K562 (cell line): ENCODE measurements around the gene HES5. TPM values are rescaled to one million over a fixed set of nuclear protein-coding genes. Genes with fewer than 3 reads are reported as not detected.
A peak's percentile ranks its signal among the peaks of the same experiment; 100 is the strongest.

ENCODE experiments used
- ATAC-seq: fragments of 200-7000 bp; cut with Tn5 transposase; 3 replicates; pipeline ENCODE4 v1.9.1; 2020; ENCODE audit warnings: moderate library complexity
- BruUV-seq: library from RNA; stranded (reverse); fragments of 400-500 nt; replicated peaks from 2 replicates; lab custom pipeline; 2021; lab: Mats Ljungman, UMichigan
- CTCF ChIA-PET: fragments of 300-600 bp; formaldehyde crosslinking; extraction: SDS; loops from one replicate; lab custom pipeline; 2021; ENCODE audit warnings: low intra/inter-chr PET ratio; lab: Yijun Ruan, JAX
- POLR2A ChIA-PET: fragments of 300-600, 350-650 bp; sonication (Branson Sonifier 250); formaldehyde crosslinking; extraction: SDS; loops from one replicate; lab custom pipeline; 2021; ENCODE audit warnings: antibody characterized with exemption, inconsistent platforms; lab: Yijun Ruan, JAX
- DNase-seq, 4 experiments: peaks; one replicate each; pipeline versions ENCODE4 v3.0.0 to v3.0.0-alpha.2; 2011 to 2018; ENCODE audit warnings: low spot score in 3 of 4, mixed read lengths in 3 of 4; ENCODE audit errors: extremely low read depth in 1 of 4
- FAIRE-seq: peaks from 2 replicates; lab custom pipeline; 2011; peaks lifted over from hg19 to GRCh38; lab: Jason Lieb, UNC
- H2AFZ ChIP-seq: 2 replicates; pipeline ENCODE4 v1.6.0; 2011; ENCODE audit warnings: low read depth, low read length, control low read depth, inconsistent platforms
- H3K27ac ChIP-seq: fragments of 200-600 bp; 3 replicates; pipeline ENCODE4 v1.8.0; 2011; ENCODE audit warnings: low read depth, mild to moderate bottlenecking, control low read depth, inconsistent platforms, low read length, moderate library complexity, mixed read lengths; ENCODE audit errors: extremely low read depth
- H3K27me3 ChIP-seq, 2 experiments: fragments of 300-600 bp in 1 of 2; 2 replicates in 1 of 2; 3 replicates in 1 of 2; pipeline versions ENCODE4 v1.6.0 to v1.8.0; 2011; ENCODE audit warnings: inconsistent platforms in 2 of 2, low read length in 2 of 2, mild to moderate bottlenecking in 1 of 2, mixed read lengths in 1 of 2, moderate library complexity in 1 of 2; ENCODE audit not compliant: control insufficient read depth in 2 of 2, insufficient read depth in 2 of 2
- H3K36me3 ChIP-seq: fragments of 300-600 bp; 3 replicates; pipeline ENCODE4 v1.8.0; 2011; ENCODE audit warnings: mild to moderate bottlenecking, low read length, inconsistent platforms; ENCODE audit not compliant: control insufficient read depth, insufficient read depth
- H3K4me1 ChIP-seq, 2 experiments: fragments of 200-600 bp in 1 of 2; replicated peaks in 1 of 2; 2 replicates in 1 of 2; 3 replicates in 1 of 2; pipeline versions ENCODE4 v1.5.1 to v1.8.0; 2011; ENCODE audit warnings: inconsistent platforms in 2 of 2, low read length in 2 of 2, mild to moderate bottlenecking in 1 of 2, mixed read lengths in 1 of 2, moderate library complexity in 1 of 2; ENCODE audit not compliant: control insufficient read depth in 2 of 2, insufficient read depth in 2 of 2
- H3K4me2 ChIP-seq: 2 replicates; pipeline ENCODE4 v1.6.1; 2011; ENCODE audit warnings: low read length, control low read depth, inconsistent platforms, mixed read lengths; ENCODE audit not compliant: insufficient read depth
- H3K4me3 ChIP-seq: fragments of 200-600 bp; sonication (generic), shearing (Covaris generic); 2 replicates; pipeline ENCODE4 v1.5.1; 2016; ENCODE audit warnings: control low read depth, inconsistent platforms
- H3K79me2 ChIP-seq: fragments of 200-600 bp; 3 replicates; pipeline ENCODE4 v1.8.0; 2011; ENCODE audit warnings: low read length, inconsistent platforms; ENCODE audit not compliant: control insufficient read depth, insufficient read depth
- H3K9ac ChIP-seq, 2 experiments: 2 replicates each; pipeline versions ENCODE4 v1.6.0 to v1.6.1; 2011; ENCODE audit warnings: low read depth in 2 of 2, low read length in 2 of 2, control low read depth in 1 of 2, inconsistent platforms in 1 of 2, mild to moderate bottlenecking in 1 of 2, mixed read lengths in 1 of 2; ENCODE audit not compliant: insufficient read depth in 1 of 2
- H3K9me1 ChIP-seq: one replicate; pipeline ENCODE4 v1.6.0; 2011; ENCODE audit warnings: inconsistent platforms, mild to moderate bottlenecking, low read length, moderate library complexity; ENCODE audit not compliant: control insufficient read depth, insufficient read depth
- H3K9me3 ChIP-seq: replicated peaks from 2 replicates; pipeline ENCODE4 v1.5.1; 2011; ENCODE audit warnings: low read depth, low read length, inconsistent platforms; ENCODE audit not compliant: control insufficient read depth, insufficient read depth
- H4K20me1 ChIP-seq: replicated peaks from 2 replicates; pipeline ENCODE4 v1.6.1; 2011; ENCODE audit warnings: low read length, inconsistent platforms, mixed read lengths; ENCODE audit not compliant: control insufficient read depth, insufficient read depth
- KAT7 ChIP-seq: sonication (generic); formaldehyde crosslinking; IDR thresholded peaks from 2 replicates; pipeline ENCODE4 v1.8.0; 2022; ENCODE audit warnings: missing genetic modification reagents, mild to moderate bottlenecking, borderline replicate concordance
- L3MBTL2 ChIP-seq: fragments of 450-650 bp; IDR thresholded peaks from 2 replicates; pipeline ENCODE4 v1.6.1; 2016; ENCODE audit warnings: mild to moderate bottlenecking, moderate library complexity
- PRDM10 ChIP-seq: fragments of 450-650 bp; IDR thresholded peaks from 2 replicates; pipeline ENCODE4 v1.6.1; 2018; ENCODE audit not compliant: partially characterized antibody
- SRSF3 ChIP-seq: fragments of 200-400 bp; formaldehyde crosslinking; IDR thresholded peaks from 2 replicates; pipeline ENCODE4 v1.6.1; 2016; ENCODE audit warnings: mild to moderate bottlenecking, low read length, moderate library complexity; ENCODE audit not compliant: insufficient read depth
- WGBS: fragments of 100-300 bp; shearing (Covaris generic); methylation state at CpG from one replicate; pipeline ENCODE4 v1.1.6; 2016; ENCODE audit warnings: low coverage, mixed read lengths; ENCODE audit not compliant: insufficient coverage; ENCODE audit errors: missing lambda C conversion rate; 5-methylcytosine and 5-hydroxymethylcytosine counted together
- in situ Hi-C: fragments of 300-500 bp; cut with MboI; formaldehyde crosslinking; loops from 4 replicates; pipeline ENCODE4 v1.15.0; 2018; ENCODE audit warnings: inconsistent platforms, mixed read lengths
- intact Hi-C: fragments of 100-400 bp; cut with micrococcal nuclease; formaldehyde crosslinking; loops from 2 replicates; pipeline ENCODE4 v1.14.2; 2022
- polyA plus RNA-seq, 8 experiments: library from polyadenylated mRNA; depleted of rRNA in 4 of 8; stranded (reverse) in 5 of 8; unstranded in 3 of 8; fragments of >200 nt; fragmentation: Nextera tagmentation in 2 of 8; fragmentation: Illumina TruSeq in 1 of 8; extraction: Ambion mirVana in 2 of 8; extraction: Trizol in 1 of 8; gene quantifications; 2 replicates each; pipeline versions ENCODE4 v1.2.1 to v1.2.3, GENCODE V29; 2011 to 2014; ENCODE audit warnings: inconsistent platforms in 1 of 8, missing spikeins in 1 of 8
- total RNA-seq, 7 experiments: library from RNA; depleted of rRNA in 6 of 7; stranded (reverse); fragments of >200 nt in 6 of 7; fragmentation: Illumina TruSeq in 2 of 7; extraction: Trizol in 2 of 7; gene quantifications; 2 replicates each; pipeline versions ENCODE4 v1.2.1 to v1.2.3, GENCODE V29; 2011 to 2021; ENCODE audit warnings: low replicate concordance in 1 of 7

Gene HES5
- total and polyA plus RNA-seq, 9 of the 15 experiments (the other 6 are each of a cell fraction or from before 2014, with no cell fraction given) = not detected

DNA sequence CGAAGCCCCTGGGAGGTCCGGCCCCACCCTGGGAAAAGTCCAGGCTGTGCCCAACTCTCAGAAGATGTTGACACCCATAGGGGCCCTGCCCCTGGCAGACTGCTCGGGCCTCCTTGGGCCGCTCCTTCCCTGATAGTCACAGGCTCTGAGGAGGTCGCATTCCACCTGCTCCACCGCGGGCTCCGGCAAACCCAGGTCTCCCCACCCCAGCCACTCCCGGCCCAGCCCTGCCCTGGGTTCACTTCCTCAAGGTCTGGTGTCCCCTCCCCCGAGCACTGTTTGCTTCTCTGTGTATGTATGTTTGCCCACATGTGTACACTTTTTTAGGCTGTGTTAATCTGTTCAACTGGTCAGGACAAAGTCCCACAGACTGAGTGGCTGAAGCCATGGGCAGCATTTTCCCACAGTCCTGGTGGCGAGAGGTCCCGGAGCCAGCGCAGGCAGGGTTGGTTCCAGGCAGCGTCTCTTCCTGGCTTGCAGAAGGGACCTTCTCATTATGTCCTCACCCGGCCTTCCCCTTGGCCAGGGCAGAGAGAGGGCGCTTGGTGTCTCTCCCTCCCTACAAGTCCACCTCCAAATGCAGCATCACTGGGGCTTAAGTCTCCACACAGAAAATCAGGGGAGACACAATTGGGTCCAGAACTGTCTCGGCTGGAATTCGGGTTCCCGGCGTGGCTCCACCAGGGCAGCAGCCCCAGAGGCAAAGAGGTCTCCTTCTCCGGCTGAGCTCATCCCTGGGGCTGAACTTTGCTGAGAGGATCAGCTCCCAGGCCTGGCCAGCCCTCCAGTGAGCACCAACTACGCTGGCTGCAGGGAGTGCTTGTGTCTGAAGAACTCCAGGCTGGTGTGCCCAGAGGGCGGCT lies 46.0 kb upstream of the HES5 start (continued):
- TF ChIP-seq SRSF3 = no peak

- ATAC-seq (no peak), FAIRE-seq (no peak), DNase-seq (no peak)
- Histone ChIP-seq H3K9me3 (peaks cover 10% of the 10 kb centered on the region), H3K9me1 (no peaks in the 10 kb centered on the region), H4K20me1 (no peaks in the 10 kb centered on the region), H3K27me3 (peaks cover 27 to 44% of the 10 kb centered on the region in 2 experiments), H2AFZ (no peak overlapping the region), H3K36me3 (no peaks in the 10 kb centered on the region), H3K4me2 (no peak overlapping the region), H3K9ac (no peak overlapping the region), H3K79me2 (no peaks in the 10 kb centered on the region), H3K27ac (no peak overlapping the region), H3K4me1 (peaks cover 11 to 27% of the 10 kb centered on the region in 2 experiments; a peak in 4 of 5 replicates), H3K4me3 (no peak overlapping the region)
- in situ Hi-C loops (no loop called here), intact Hi-C loops (no loop called here)
- ChIA-PET POLR2A (interaction anchor here (1.1 to 1.4 kb wide), 2 partner anchors 9 to 10 kb away, joined by 3 to 4 read pairs; no protein-coding TSS in a partner anchor), CTCF (no interaction called here)
- BruUV-seq = no TSS peak
- WGBS = 1% methylated on average over 9 of the region's 9 CpGs
- TF ChIP-seq L3MBTL2 (0 out of 2 replicates have a peak, but pooled peaks have one; percentile 15), PRDM10 (peak; percentile 83), KAT7 (CRISPR knock-in tag) (no peak)
Observed at GRCh38 chr1:2574350-2574749, 44.3 kb upstream of the HES5 start.
